GM18499 (cell line): Measurements from ENCODE around the gene AFF4.
"Not testable (repeated sequence)": the region's sequence is repeated elsewhere in the genome, so short reads cannot be mapped to it uniquely, and the experiment has no call there.

ENCODE experiments used
- ATAC-seq: cut with Tn5 transposase; IDR thresholded peaks from one replicate; pipeline ENCODE4 v1.9.1; 2021; ENCODE audit warnings: moderate number of reproducible peaks; ENCODE audit not compliant: insufficient read depth, unreplicated experiment

Gene AFF4

DNA sequence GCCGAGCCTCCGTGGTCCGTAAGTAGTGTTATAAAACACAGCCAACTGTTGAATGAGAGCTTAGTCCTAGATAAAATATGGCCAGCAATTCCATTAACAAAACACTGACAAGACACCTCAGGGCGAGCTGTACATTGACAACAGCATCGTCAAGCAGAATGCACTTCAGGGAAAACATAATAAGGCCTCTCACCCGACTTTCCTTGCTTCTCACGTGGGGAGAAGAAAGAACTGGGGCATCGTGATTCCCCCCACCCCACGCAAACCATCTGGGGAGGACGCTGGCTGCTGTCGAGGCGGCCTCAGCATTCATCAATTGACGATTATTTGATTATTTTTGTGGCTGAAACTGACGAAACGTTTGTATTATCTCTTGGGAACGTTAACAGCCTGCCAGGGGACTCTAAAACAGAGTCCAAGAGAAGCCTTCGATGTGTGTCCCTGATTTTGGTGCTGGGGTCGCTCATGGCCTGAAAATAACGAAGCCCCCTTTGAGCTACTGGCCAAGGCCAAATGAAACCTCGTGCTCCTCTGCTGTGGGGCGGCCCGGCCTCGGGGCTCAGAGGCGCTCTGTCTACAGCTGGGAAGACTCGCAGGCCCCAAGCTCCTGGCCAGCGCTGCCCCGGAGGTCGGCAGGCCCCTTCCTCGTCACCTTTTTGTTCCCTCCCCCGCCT is 97.6 kb downstream of the AFF4 start:
- ATAC-seq, result no peak

DNA sequence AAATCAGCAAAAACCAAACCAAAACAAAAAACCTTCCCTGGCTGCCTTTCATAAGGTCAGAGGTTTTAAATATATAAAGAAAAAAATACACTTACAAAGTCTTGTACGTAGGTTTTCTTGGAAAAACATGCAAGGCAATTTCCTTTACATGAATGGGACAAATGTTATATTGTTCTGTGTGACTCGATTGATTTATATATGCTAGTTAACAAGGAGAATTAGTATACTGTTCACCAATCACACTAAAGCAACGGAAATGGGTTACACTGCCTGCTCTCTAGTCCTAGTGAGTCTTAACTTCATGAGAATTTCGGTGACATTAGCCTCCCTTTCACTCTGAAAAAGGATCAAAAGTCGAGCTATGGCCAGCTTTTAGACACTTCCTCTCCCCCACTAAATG is 102.7 kb downstream of the AFF4 start:
- no peak for ATAC-seq

DNA sequence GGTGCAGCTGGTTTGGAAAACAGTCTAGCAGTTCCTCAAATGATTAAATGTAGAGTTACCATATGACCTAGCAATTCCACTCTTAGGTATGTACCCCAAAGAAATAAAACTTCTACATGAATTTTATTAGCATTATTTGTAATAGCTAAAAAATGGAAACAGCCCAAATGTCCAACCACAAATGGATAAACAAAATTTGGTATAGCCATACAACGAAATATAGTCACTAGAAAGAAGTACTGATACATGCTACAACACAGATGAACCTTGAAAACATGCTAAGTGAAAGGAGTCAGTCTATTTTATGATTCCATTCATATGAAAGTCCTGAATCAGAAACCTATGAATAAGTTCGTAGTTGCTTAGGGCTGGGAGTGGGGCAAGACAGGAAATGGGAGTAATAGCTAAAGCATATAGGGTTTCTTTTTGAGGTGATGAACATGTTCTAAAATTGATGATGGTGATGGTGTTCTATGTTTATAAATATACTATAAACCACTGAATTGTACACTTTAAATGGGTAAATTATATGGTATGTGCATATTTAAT is 103.5 kb downstream of the AFF4 start:
- no peak for ATAC-seq

DNA sequence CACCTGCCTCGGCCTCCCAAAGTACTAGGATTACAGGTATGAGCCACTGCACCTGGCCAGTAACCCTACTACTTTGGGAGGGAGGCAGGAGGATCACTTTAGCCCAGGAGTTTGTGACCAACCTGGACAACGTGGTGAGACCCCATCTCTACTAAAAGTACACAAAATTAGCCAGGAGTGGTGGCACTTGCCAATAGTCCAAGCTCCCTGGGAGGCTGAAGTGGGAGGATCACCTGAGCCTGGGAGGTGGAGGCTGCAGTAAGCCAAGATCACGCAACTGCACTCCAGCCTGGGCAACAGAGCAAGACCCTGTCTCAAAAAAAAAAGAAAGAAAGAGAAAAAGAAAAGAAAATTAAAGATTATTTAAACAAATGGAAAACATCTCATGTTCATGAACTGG is 107.4 kb downstream of the AFF4 start:
- ATAC-seq, result no peak

DNA sequence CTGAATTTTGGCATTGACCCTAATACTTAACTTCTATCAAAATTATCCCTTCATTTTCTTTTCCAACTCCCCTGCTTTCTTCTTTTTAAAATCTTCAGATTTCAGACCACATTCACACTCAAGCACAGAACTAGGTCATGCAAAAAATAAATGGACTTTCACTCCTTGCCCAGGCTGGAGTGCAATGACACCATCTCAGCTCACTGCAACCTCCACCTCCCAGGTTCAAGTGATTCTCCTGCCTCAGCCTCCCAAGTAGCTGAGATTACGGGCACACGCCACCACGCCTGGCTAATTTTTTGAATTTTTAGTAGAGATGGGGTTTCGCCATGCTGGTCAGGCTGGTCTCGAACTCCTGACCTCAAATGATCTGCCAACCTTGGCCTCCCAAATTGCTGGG is 108.4 kb downstream of the AFF4 start:
- not testable (repeated sequence) for ATAC-seq

DNA sequence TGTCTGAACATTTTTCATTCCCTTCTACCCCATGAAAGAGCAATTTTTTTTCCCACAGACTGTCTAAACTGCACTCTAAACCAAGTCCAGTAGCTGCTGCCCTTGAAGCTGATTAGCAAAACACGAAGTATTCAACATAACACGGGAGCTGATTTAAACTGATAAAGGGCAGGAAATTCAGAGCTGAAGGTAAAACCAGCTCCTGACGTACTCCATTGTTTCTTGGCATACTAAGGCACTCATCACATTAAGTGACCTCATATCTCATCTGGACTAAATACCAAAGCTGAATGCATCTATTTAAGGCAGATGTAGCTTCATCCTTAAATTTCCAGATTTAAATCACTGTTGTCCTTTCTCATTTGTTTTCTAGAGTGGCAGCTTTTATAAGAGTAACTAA is 109.1 kb downstream of the AFF4 start:
- no peak for ATAC-seq

DNA sequence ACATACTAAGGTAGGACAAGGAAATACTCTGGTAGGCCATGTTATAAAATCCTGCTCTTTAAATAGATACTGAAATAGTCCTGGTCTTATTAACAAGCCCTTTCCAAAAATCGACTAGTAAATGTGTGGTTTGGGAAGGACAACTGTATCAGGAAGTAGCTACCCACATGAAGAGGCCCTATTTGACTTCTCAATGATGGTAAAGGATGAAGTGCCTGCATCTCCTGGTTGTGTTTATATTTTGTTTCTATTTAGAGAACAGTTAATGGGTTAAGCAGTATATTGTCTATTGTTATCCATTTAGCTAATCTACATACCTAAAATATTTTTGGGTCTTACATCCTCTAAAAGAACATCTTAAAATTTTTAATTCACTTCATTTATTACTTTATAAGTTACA is 109.6 kb downstream of the AFF4 start:
- no peak for ATAC-seq

DNA sequence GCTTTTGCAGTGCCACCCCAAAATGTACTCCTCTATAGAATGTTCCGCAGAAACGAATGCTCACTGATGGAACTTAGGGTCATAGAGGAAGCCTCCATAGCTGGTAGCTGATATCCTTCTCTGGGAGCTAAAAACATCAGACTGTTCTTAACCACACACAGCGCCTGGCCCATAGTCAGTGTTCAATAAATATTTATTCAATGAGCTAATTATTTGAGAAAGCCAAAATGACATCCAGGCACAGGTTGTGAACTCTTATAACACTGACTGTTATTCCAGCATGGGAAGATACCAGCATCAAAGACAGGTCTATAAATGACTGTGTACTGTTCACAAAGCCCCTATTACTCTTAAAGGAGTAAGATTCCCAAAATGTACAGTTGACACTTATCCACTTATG is 110.1 kb downstream of the AFF4 start:
- no peak for ATAC-seq

DNA sequence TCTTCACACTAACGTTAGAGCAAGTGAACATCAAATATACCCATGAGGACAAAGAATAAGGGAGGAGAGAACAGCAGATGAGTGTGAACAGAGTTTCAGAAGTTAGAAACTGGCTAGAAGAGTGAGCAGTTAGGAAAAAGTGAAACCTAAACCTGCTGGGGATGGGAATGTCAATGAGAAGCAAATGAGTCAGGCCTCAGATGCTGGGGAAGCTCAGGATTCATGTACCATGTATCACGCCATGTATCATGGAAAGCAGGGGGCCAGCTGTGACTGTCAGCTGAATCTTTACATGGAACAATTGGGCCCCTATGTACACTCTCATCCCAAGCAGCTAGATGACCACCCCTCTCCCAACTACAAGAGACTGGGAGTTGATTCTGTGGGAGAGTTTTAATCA is 113.4 kb downstream of the AFF4 start:
- no peak for ATAC-seq

DNA sequence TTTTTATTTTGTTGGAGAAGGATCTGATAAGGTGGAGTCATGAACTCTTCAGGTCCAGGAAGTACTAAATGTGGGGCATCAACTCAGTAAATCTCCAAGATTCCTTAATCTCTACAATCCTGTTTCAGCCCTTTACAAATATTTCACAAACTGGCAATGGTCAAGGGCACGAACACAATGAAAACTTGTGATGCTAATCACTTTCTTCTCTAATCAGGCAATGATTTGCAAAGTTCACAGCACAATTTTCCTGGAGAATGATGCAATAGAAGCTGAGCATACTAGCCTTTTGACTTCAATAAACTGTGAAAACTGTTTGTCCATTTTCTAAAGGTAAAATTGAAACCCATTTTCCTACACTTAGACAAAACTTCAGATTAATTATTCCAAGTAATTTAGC is 114.1 kb downstream of the AFF4 start:
- ATAC-seq, result no peak

DNA sequence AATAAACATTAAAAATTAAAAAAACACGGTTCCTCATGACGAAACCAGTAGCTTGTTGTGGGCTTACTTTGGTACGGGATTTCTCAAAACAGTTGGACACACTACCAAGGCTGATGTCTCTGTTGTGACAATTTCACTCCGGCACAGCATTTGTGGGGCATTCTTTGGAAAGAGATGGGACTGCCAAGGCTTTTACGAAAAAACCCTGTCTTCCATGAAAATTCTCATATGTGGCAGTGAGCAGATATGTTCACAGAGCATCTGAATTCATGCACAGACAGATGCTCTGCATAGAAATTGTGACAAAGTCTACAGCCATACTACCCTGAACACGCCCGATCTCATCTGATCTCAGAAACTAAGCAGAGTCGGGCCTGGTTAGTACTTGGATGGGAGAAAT is 115.2 kb downstream of the AFF4 start:
- no peak for ATAC-seq

DNA sequence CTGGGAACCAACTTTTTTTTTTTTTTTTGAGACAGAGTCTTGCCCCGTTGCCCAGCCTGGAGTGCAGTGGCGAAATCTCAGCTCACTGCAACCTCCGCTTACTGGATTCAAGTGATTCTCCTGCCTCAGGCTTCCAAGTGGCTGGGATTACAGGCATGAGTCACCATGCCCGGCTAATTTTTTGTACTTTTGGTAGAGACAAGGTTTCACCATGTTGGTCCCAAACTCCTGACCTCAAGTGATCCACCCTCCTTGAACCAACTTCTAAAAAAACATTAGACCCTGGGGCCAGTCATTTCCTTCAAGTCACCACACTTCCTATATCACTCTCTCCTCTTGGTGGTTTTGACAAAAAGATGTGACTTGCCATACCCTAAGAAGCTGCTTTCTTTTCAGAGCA is 122.1 kb downstream of the AFF4 start:
- ATAC-seq, result no peak

DNA sequence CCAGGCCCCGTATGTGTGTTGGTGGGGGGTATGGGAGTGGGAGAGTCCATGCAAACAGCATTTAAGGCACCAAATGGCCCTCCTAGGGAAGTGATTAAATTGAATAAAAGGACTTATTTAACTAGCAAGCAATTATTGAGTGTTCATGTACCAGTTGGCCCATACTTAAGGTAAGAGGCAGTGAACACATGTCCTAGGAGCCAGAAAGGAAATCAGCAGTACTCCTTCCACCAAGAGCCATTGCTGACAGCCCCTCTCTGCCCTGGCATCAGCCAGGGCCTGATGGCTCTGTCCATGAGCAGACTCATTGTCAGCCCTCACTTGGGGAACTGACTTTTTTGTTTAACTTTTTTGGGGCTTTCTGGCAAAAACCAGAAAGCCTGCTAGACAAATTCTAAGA is 122.5 kb downstream of the AFF4 start:
- ATAC-seq, result no peak

DNA sequence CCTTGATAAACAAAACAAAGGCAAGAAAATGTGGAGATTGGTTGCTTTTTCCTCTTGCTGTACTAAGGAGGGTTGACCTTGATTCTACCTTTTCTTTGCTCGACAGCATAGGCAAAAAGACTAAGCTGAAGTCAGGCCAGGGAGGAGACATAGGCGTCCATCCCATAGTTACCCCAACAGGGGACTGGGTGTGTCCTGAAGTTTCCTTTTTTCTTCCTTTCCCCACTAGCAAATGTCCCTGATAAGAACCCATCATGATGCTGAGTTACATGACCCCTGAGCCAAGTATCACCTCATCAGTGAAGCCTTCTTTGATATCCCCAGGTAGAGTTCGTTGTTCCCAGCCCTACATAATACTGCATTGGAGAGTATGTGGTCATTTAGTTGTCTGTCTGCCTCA is 123.1 kb downstream of the AFF4 start:
- no peak for ATAC-seq

DNA sequence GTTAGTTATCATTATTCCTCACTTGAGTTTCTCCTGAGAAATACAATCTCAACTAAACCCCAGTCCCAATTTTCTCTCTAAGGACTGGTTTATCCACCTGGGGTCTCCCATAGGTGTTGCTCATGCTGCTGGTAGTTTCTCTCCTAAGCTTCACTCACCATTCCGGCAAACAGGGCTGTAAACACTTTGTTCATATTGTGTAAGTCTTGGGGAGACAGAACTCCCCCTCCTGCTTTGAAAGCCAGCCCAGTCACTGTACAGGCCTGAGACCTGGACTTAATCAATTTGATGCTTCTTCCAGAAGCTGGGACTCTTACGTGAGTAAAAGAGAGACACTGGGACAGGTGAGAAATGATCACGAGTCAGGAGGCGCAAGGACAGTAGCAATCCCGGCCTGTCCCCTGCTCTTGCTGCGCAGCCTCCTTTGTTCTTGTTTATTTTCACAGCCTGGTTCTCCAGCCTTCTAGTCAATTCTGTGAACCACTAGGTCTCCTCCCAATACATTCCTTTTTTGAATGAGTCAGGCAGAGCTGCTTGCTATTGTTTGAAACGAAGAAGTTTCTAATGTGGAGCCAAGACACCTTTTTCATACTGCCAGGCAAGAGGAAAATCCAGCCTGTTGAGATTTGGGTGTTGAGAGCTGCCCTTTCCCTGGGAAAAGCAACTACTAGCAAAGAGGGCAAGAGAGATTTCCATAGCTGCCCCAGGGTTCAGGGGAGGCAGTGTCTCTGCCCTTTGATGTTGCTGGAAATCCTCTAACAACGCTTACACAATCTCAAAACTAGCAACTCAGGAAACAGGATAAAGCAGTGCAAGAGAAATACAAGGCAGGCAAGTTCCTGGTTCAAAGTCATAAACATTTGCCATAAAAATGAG is 123.8 kb downstream of the AFF4 start:
- no peak for ATAC-seq

DNA sequence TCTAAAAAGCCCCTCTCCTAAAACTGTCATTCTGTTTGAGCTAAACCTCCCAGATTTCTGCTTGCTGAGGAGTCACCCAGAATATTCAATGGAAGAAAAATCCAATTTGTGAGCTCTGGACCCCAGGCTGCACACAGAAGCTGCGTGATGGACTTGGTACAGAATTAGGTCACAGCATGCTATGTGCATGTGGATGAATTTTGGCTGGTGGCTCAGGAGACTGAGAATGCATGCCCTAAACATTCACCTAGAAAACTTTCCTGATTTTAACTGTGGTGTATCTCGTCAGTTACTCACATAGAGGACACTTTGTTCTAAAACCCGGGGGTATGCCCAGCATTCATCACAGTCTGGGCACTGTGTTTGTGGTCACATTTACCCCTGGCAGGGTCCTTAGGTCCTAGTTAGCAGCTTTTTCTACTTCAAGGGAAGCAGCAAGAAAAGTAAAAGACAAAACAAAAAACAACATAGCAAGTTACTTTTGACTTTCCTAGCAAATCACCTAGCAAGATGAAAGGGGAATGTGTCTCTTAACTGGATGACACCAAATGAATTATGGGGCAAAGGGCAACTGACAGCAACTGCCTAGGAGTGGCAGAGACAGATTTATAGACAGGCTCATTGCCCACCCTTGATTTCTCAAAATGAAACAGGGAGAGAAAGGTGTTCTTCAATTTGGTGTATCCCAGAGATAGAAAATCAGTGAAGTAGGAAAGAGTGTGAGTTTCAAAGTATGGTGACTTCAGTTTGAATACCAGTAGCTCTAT is 124.7 kb downstream of the AFF4 start:
- ATAC-seq, result no peak

DNA sequence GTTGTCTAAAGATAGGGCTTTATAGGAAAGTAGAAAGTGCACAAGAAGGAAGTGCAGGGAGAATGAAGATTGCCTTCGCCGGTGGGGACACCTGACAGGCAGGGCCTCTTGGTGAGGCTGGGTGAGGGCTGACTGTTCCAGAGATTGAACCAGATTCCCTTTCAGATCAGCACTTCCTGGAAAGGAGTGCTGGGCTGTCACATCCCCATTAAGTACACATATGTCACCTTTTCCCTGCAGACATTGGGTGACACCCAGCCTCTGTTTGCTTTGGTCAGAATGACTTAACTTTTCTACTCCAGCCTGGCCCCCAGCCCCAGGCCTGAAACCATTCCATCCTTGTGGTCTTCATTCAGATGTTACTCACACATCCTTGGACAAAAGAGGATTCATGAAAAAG is 125.6 kb downstream of the AFF4 start:
- no peak for ATAC-seq

DNA sequence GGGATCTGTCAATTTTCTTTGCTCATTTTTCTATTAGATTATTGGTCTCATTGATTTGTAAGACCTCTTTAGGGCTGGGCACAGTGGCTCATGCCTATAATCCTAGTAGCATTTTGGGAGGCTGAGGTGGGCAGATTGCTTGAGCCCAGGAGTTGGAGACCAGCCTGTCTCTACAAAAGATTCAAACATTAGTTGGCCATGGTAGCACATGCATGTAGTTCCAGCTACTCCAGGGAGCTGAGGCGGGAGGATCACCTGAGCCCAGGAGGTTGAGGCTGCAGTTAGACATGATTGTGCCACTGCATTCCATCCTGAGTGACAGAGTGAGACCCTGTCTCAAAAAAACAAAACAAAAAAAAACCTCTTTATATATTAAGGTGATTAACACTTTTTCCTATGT is 126.6 kb downstream of the AFF4 start:
- ATAC-seq, result no peak

DNA sequence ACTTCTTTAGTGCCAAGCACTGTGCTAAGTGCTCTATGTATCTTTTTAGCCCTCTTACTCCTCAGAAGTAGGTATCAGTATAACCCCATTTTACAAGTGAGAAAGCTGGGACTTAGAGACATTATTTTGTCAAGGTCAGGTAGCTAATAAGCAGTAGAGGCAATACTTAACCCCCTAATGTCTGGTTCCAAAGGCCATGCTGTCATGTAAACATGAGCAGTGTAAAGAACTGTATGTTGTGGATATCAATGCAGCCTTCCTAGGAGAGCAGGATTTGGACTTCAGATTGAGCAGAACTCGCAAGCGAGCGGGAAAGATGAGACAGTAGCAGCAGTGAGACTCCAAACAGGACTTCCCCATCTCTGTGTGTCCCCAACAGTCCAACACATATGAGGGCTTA is 129.4 kb downstream of the AFF4 start:
- no peak for ATAC-seq

DNA sequence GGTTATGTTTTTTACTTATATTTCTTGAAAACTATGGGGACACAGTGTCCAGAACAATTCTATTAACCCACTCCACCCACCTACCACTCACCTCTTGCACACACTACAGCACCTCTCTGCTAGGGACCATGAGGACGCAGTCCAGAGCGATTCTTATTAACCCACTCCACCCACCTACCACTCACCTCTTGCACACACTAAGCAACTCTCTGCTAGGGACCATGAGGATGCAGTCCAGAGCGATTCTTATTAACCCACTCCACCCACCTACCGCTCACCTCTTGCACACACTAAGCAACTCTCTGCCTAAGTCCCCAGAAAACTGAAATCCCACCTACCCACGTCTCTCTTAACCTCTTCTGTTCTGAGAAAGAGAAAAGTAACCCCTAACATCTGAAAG is 130.8 kb downstream of the AFF4 start:
- ATAC-seq, result no peak
